Keratinocyte (primary cell): Measurements from ENCODE around the gene NIT1. TPM values are rescaled to one million over a fixed set of nuclear protein-coding genes. Genes with fewer than 3 reads are reported as not detected.

Source experiments
- DNase-seq: peaks from one replicate; pipeline ENCODE4 v3.0.0-alpha.2; 2011; ENCODE audit warnings: low read depth, missing footprints, low spot score
- FAIRE-seq: peaks from 2 replicates; lab custom pipeline; 2011; peaks lifted over from hg19 to GRCh38; lab: Jason Lieb, UNC
- H2AFZ ChIP-seq: 2 replicates; pipeline ENCODE4 v1.6.0; 2012; ENCODE audit warnings: low read length, control low read depth, inconsistent platforms; ENCODE audit not compliant: control insufficient read depth
- H3K27ac ChIP-seq: 2 replicates; pipeline ENCODE4 v1.5.1; 2011; ENCODE audit warnings: low read length; ENCODE audit not compliant: control insufficient read depth, insufficient read depth
- H3K27me3 ChIP-seq: 3 replicates; pipeline ENCODE4 v1.6.0; 2011; ENCODE audit warnings: low read length; ENCODE audit not compliant: control insufficient read depth, insufficient read depth; ENCODE audit errors: extremely low read depth
- H3K36me3 ChIP-seq, 2 experiments: 2 replicates in 1 of 2; 3 replicates in 1 of 2; pipeline ENCODE4 v1.5.1; 2011; ENCODE audit warnings: low read length in 2 of 2, mild to moderate bottlenecking in 1 of 2; ENCODE audit not compliant: control insufficient read depth in 2 of 2, insufficient read depth in 2 of 2; ENCODE audit errors: extremely low read depth in 1 of 2
- H3K4me1 ChIP-seq: 3 replicates; pipeline ENCODE4 v1.5.1; 2011; ENCODE audit warnings: low read length; ENCODE audit not compliant: control insufficient read depth, insufficient read depth; ENCODE audit errors: extremely low read depth
- H3K4me2 ChIP-seq: 3 replicates; pipeline ENCODE4 v1.6.0; 2011; ENCODE audit warnings: low read depth, low read length; ENCODE audit not compliant: control insufficient read depth, insufficient read depth; ENCODE audit errors: extremely low read depth
- H3K4me3 ChIP-seq, 3 experiments: fragments of 200-600 bp in 1 of 3; sonication (generic) in 1 of 3; 2 replicates in 2 of 3; 3 replicates in 1 of 3; pipeline ENCODE4 v1.5.1; 2011 to 2016; ENCODE audit warnings: low read length in 3 of 3, mild to moderate bottlenecking in 3 of 3, control low read depth in 2 of 3, inconsistent platforms in 1 of 3, low read depth in 1 of 3, mixed read lengths in 1 of 3, mixed run types in 1 of 3, moderate library complexity in 1 of 3; ENCODE audit not compliant: control insufficient read depth in 2 of 3, insufficient read depth in 2 of 3; ENCODE audit errors: extremely low read depth in 1 of 3
- H3K79me2 ChIP-seq: 2 replicates; pipeline ENCODE4 v1.6.0; 2012; ENCODE audit warnings: low read length; ENCODE audit not compliant: control insufficient read depth, insufficient read depth
- H3K9ac ChIP-seq: 3 replicates; pipeline ENCODE4 v1.6.0; 2011; ENCODE audit warnings: low read length; ENCODE audit not compliant: control insufficient read depth, insufficient read depth; ENCODE audit errors: extremely low read depth
- H3K9me1 ChIP-seq: 3 replicates; pipeline ENCODE4 v1.6.0; 2011; ENCODE audit warnings: low read length; ENCODE audit not compliant: control insufficient read depth, insufficient read depth; ENCODE audit errors: extremely low read depth
- H3K9me3 ChIP-seq: 2 replicates; pipeline ENCODE4 v1.5.1; 2012; ENCODE audit warnings: low read depth, low read length; ENCODE audit not compliant: control insufficient read depth
- H4K20me1 ChIP-seq: 3 replicates; pipeline ENCODE4 v1.6.0; 2011; ENCODE audit warnings: low read length; ENCODE audit not compliant: control insufficient read depth, insufficient read depth; ENCODE audit errors: extremely low read depth
- EZH2 ChIP-seq: IDR thresholded peaks from one replicate; pipeline ENCODE4 v1.6.1; 2012; ENCODE audit warnings: inconsistent platforms, mild to moderate bottlenecking, low read length, moderate library complexity
- dilution Hi-C: fragments of 300-500 bp; cut with MboI; formaldehyde crosslinking; loops from one replicate; pipeline ENCODE4 v1.7.0; 2020; ENCODE audit warnings: low sequenced_read_pairs; ENCODE audit not compliant: extremely low pct_ligation_motif_present
- polyA plus RNA-seq, 5 experiments: library from polyadenylated mRNA; depleted of rRNA in 3 of 5; stranded (reverse) in 3 of 5; stranded (forward) in 1 of 5; unstranded in 1 of 5; fragments of >200 nt; gene quantifications; 1 replicate in 1 of 5; 2 replicates in 3 of 5; 3 replicates in 1 of 5; pipeline versions ENCODE4 v1.2.1 to v1.2.3, GENCODE V29; 2011 to 2012; ENCODE audit warnings: missing spikeins in 2 of 5, low read depth in 1 of 5, low replicate concordance in 1 of 5
- TF ChIP-seq, protein P1 (sequence below), 3 experiments: IDR thresholded peaks in 1 of 3; conservative IDR thresholded peaks in 1 of 3; optimal IDR thresholded peaks in 1 of 3; 2 replicates in 2 of 3; 3 replicates in 1 of 3; pipeline versions ENCODE3 to v1.5.1; 2011; ENCODE audit warnings: low read length in 3 of 3, mild to moderate bottlenecking in 3 of 3, moderate library complexity in 2 of 3, control low read depth in 1 of 3, inconsistent platforms in 1 of 3; ENCODE audit not compliant: insufficient read depth in 2 of 3; ENCODE audit errors: extremely low read depth in 1 of 3

The NIT1 gene
- polyA plus RNA-seq, 1 donor (not counting 4 experiments of a cell fraction or from before 2014, with no cell fraction given): 22.9 TPM

DNA sequence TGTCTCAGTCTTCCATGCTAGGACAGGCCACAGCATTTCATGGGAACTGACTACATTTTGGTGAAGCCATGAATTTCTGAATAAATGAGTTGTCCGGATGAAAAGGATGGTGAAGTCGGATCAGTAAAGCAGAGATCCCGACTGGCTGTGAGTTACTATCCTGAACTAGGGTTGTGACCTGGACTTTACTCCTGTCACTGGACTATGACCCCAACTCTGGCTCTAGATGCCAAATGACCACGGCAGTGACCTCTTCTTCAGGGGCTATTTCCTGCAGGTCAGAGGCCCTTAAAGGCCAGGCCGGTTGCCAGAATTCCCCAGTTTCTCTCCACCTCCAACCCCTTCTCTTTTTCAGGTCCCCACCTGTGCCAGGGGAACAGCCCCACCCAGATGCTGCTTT lies 26.8 kb upstream of the NIT1 start:
- Histone ChIP-seq H3K4me3 (no peak overlapping the region), H3K27ac (no peak overlapping the region), H2AFZ (no peak overlapping the region), H3K36me3 (no peaks in the 10 kb centered on the region), H3K27me3 (no peaks in the 10 kb centered on the region), H3K4me1 (peaks cover 44% of the 10 kb centered on the region), H3K9me3 (no peaks in the 10 kb centered on the region), H3K9ac (no peak overlapping the region), H3K9me1 (no peaks in the 10 kb centered on the region), H3K4me2 (no peak overlapping the region), H4K20me1 (no peaks in the 10 kb centered on the region), H3K79me2 (no peaks in the 10 kb centered on the region)
- FAIRE-seq (no peak), DNase-seq (no peak)
- dilution Hi-C loops: no loop called here
- no peak for TF ChIP-seq EZH2
- TF ChIP-seq, protein P1, sequence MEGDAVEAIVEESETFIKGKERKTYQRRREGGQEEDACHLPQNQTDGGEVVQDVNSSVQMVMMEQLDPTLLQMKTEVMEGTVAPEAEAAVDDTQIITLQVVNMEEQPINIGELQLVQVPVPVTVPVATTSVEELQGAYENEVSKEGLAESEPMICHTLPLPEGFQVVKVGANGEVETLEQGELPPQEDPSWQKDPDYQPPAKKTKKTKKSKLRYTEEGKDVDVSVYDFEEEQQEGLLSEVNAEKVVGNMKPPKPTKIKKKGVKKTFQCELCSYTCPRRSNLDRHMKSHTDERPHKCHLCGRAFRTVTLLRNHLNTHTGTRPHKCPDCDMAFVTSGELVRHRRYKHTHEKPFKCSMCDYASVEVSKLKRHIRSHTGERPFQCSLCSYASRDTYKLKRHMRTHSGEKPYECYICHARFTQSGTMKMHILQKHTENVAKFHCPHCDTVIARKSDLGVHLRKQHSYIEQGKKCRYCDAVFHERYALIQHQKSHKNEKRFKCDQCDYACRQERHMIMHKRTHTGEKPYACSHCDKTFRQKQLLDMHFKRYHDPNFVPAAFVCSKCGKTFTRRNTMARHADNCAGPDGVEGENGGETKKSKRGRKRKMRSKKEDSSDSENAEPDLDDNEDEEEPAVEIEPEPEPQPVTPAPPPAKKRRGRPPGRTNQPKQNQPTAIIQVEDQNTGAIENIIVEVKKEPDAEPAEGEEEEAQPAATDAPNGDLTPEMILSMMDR (optimal IDR thresholded peaks at IDR 0.05 in 1 of 3, IDR thresholded peaks at IDR 0.05 in 1 of 3, conservative IDR thresholded peaks at IDR 0.05 in 1 of 3; ENCODE audit: extremely low read depth in 1 of 3, insufficient read depth in 2 of 3, low read length in 3 of 3): no peak

GRCh38 chr1:161091796-161092507 lies 26.0 kb upstream of the NIT1 start:
- Histone ChIP-seq H2AFZ (no peak overlapping the region), H3K36me3 (no peaks in the 10 kb centered on the region), H3K4me3 (no peak overlapping the region), H3K9me3 (no peaks in the 10 kb centered on the region), H3K27me3 (no peaks in the 10 kb centered on the region), H3K9me1 (no peaks in the 10 kb centered on the region), H4K20me1 (no peaks in the 10 kb centered on the region), H3K4me1 (peaks cover 45% of the 10 kb centered on the region), H3K79me2 (no peaks in the 10 kb centered on the region), H3K27ac (peak overlapping the region; percentile 71), H3K4me2 (peak overlapping the region; percentile 42), H3K9ac (no peak overlapping the region)
- dilution Hi-C loops: no loop called here
- FAIRE-seq (no peak), DNase-seq (no peak)
- TF ChIP-seq, protein P1 (optimal IDR thresholded peaks at IDR 0.05 in 1 of 3, IDR thresholded peaks at IDR 0.05 in 1 of 3, conservative IDR thresholded peaks at IDR 0.05 in 1 of 3; ENCODE audit: extremely low read depth in 1 of 3, insufficient read depth in 2 of 3, low read length in 3 of 3): no peak
- TF ChIP-seq EZH2: no peak
